B cell (primary cell): ENCODE measurements around the gene DMXL2. TPM values are rescaled to one million over a fixed set of nuclear protein-coding genes. Genes with fewer than 3 reads are reported as not detected.

Source experiments
- ATAC-seq: fragments of 200-7000 bp; cut with Tn5 transposase; one replicate; pipeline ENCODE4 v1.10.0; 2021; ENCODE audit warnings: low read depth, mild to moderate bottlenecking, moderate number of reproducible peaks, moderate library complexity
- CTCF ChIA-PET: fragments of 350-600 bp; sonication (Branson Sonifier 250); formaldehyde crosslinking; loops from one replicate; lab custom pipeline; 2021; ENCODE audit warnings: antibody characterized with exemption, inconsistent platforms; lab: Charles Lee
- POLR2A ChIA-PET: fragments of 350-600 bp; sonication (Branson Sonifier 250); formaldehyde crosslinking; loops from one replicate; lab custom pipeline; 2021; ENCODE audit warnings: antibody characterized with exemption; lab: Charles Lee
- DNase-seq: peaks from one replicate; pipeline ENCODE4 v3.0.0; 2013
- H2AFZ ChIP-seq: 2 replicates; pipeline ENCODE4 v1.6.1; 2012; ENCODE audit warnings: mild to moderate bottlenecking, low read depth, low read length; ENCODE audit not compliant: insufficient read depth, poor library complexity, severe bottlenecking
- H3K27ac ChIP-seq, 2 donors: 1 replicate in 1 of 2; 2 replicates in 1 of 2; pipeline ENCODE4 v1.5.1; 2012 to 2013; ENCODE audit warnings: low read length in 2 of 2, mild to moderate bottlenecking in 2 of 2, moderate library complexity in 1 of 2
- H3K27me3 ChIP-seq, 4 experiments: fragments of 200-600 bp in 1 of 4; sonication (generic) in 1 of 4; replicated peaks in 1 of 4; 1 replicate in 2 of 4; 2 replicates in 2 of 4; pipeline versions ENCODE4 v1.6.1 to v1.7.0; 2013 to 2016; ENCODE audit warnings: low read length in 3 of 4, mild to moderate bottlenecking in 2 of 4, mixed read lengths in 1 of 4, moderate library complexity in 1 of 4; ENCODE audit not compliant: insufficient read depth in 4 of 4, control insufficient read depth in 3 of 4; ENCODE audit errors: control extremely low read depth in 1 of 4
- H3K36me3 ChIP-seq, 2 experiments: replicated peaks in 1 of 2; 1 replicate in 1 of 2; 2 replicates in 1 of 2; pipeline versions ENCODE4 v1.6.1 to v1.7.1; 2013; ENCODE audit warnings: low read length in 1 of 2; ENCODE audit not compliant: insufficient read depth in 2 of 2, control insufficient read depth in 1 of 2; ENCODE audit errors: control extremely low read depth in 1 of 2, extremely low read depth in 1 of 2
- H3K4me1 ChIP-seq, 2 donors: fragments of 200-600 bp in 1 of 2; sonication (generic) in 1 of 2; 1 replicate in 1 of 2; 2 replicates in 1 of 2; pipeline versions ENCODE4 v1.5.1 to v1.6.1; 2013 to 2017; ENCODE audit warnings: low read length in 2 of 2; ENCODE audit not compliant: control insufficient read depth in 2 of 2, insufficient read depth in 2 of 2
- H3K4me2 ChIP-seq: replicated peaks from 2 replicates; pipeline ENCODE3; 2012; ENCODE audit warnings: mild to moderate bottlenecking, low read depth, low read length; ENCODE audit not compliant: poor library complexity, severe bottlenecking
- H3K4me3 ChIP-seq, 5 experiments: fragments of 200-600 bp in 1 of 5; sonication (generic) in 1 of 5; 1 replicate in 3 of 5; 2 replicates in 2 of 5; pipeline versions ENCODE4 v1.5.1 to v1.7.0; 2011 to 2016; ENCODE audit warnings: low read length in 4 of 5, mild to moderate bottlenecking in 4 of 5, low read depth in 2 of 5, control low read depth in 1 of 5, moderate library complexity in 1 of 5; ENCODE audit not compliant: insufficient read depth in 1 of 5; ENCODE audit errors: control extremely low read depth in 1 of 5, extremely low read depth in 1 of 5
- H3K79me2 ChIP-seq: fragments of 200-600 bp; sonication (generic); one replicate; pipeline ENCODE4 v1.6.0; 2016; ENCODE audit warnings: low read length; ENCODE audit not compliant: control insufficient read depth, insufficient read depth
- H3K9ac ChIP-seq: fragments of 200-600 bp; sonication (generic); 2 replicates; pipeline ENCODE4 v1.6.1; 2017; ENCODE audit warnings: mild to moderate bottlenecking, low read length, moderate library complexity
- H3K9me3 ChIP-seq, 3 donors: one replicate each; pipeline versions ENCODE4 v1.6.1 to v1.7.1; 2013; ENCODE audit warnings: low read length in 2 of 3; ENCODE audit not compliant: control insufficient read depth in 2 of 3, insufficient read depth in 1 of 3; ENCODE audit errors: control extremely low read depth in 1 of 3
- H4K20me1 ChIP-seq: 2 replicates; pipeline ENCODE4 v1.6.0; 2012; ENCODE audit warnings: mild to moderate bottlenecking, low read length; ENCODE audit not compliant: insufficient read depth, control insufficient read depth, poor library complexity, severe bottlenecking
- H3K27ac Mint-ChIP-seq: one replicate; pipeline ENCODE4 v1.8.0; 2021; ENCODE audit warnings: mixed read lengths
- H3K27me3 Mint-ChIP-seq: one replicate; pipeline ENCODE4 v1.8.0; 2021; ENCODE audit warnings: mixed read lengths
- H3K4me1 Mint-ChIP-seq: one replicate; pipeline ENCODE4 v1.8.0; 2021; ENCODE audit warnings: mixed read lengths
- H3K4me3 Mint-ChIP-seq: one replicate; pipeline ENCODE4 v1.8.0; 2021; ENCODE audit warnings: mixed read lengths
- H3K9me3 Mint-ChIP-seq: one replicate; pipeline ENCODE4 v1.8.0; 2022; ENCODE audit warnings: mixed read lengths; ENCODE audit not compliant: insufficient read depth
- EZH2 ChIP-seq: IDR thresholded peaks from 2 replicates; pipeline ENCODE4 v1.6.1; 2012; ENCODE audit warnings: borderline replicate concordance, low read depth, mild to moderate bottlenecking, moderate library complexity, low read length; ENCODE audit not compliant: insufficient read depth, poor library complexity, severe bottlenecking
- WGBS: methylation state at CpG from one replicate; pipeline ENCODE4 v1.1.5; 2013; ENCODE audit warnings: missing lambda C conversion rate; ENCODE audit not compliant: insufficient coverage; 5-methylcytosine and 5-hydroxymethylcytosine counted together
- intact Hi-C: fragments of 100-400 bp; cut with micrococcal nuclease; formaldehyde crosslinking; loops from one replicate; pipeline ENCODE4 v1.10.0; 2022
- polyA plus RNA-seq: library from polyadenylated mRNA; depleted of rRNA; stranded (reverse); fragments of >200 nt; gene quantifications from 2 replicates; pipeline ENCODE4 v1.2.3, GENCODE V29; 2012
- total RNA-seq, 2 donors: library from RNA; stranded (reverse); fragments of 120-200 nt in 1 of 2; gene quantifications; 1 replicate in 1 of 2; 2 replicates in 1 of 2; pipeline versions ENCODE4 v1.2.3 to v1.2.4, GENCODE V29; 2013 to 2022
- TF ChIP-seq, protein P1 (sequence below): fragments of 200-600 bp; IDR thresholded peaks from one replicate; pipeline ENCODE4 v1.8.0; 2022; ENCODE audit warnings: antibody characterized with exemption, mild to moderate bottlenecking

Gene DMXL2
- total and polyA plus RNA-seq, 2 donors (not counting 1 experiment from before 2014, with no cell fraction given): 1.4 to 5.6 TPM

DNA sequence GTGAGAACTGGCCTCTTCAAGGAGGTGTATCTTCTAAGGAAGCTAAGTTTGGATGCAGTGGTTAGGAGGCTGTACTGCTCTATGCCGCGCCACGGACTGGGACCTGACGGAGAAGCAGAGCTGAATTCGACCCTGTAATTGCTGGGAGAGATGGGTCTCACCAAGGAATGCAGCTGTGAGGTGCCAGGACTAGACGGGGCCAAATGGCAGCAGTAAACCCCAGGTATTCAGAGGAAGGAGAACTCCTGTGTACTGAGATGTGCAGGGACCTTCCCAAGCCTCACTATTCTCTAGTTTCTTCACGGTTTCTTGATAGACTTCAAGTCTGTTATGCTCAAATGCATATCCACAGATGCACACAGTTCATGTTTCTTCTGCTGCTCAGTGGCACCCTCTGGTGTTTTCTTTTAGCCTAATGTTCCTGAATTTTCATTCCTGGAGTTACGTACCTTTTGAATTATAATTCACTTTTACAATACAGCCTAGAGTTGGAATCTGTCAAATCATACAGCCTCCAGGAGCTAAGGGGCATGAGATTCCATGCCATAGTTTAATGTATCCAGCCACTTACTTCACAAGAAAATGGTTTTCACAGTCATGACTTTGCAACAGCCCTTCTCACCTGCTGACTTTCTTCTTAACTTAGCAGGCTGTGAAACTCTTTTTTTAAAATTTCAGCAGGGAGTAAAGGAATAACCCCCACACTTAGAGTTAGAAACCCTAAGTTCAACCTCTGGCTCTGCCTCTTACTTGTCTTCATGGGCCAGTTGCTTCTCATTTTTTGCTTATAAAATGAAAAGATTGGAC lies 219.3 kb downstream of the DMXL2 start:
- Mint-ChIP-seq H3K9me3 (no peaks in the 10 kb centered on the region), H3K4me1 (no peaks in the 10 kb centered on the region), H3K4me3 (no peak overlapping the region), H3K27me3 (peaks cover 35% of the 10 kb centered on the region), H3K27ac (no peak overlapping the region)
- ChIA-PET POLR2A (no interaction called here), CTCF (interaction anchor here (0.7 to 1.4 kb wide), 3 partner anchors 9 to 240 kb away, joined by 3 to 4 read pairs (median 3); no protein-coding TSS in a partner anchor)
- H3K79me2 ChIP-seq: no peaks in the 10 kb centered on the region
- no peaks in the 10 kb centered on the region for H4K20me1 ChIP-seq
- no peak for ATAC-seq
- H3K9me3 ChIP-seq: no peaks in the 10 kb centered on the region
- TF ChIP-seq, protein P1, sequence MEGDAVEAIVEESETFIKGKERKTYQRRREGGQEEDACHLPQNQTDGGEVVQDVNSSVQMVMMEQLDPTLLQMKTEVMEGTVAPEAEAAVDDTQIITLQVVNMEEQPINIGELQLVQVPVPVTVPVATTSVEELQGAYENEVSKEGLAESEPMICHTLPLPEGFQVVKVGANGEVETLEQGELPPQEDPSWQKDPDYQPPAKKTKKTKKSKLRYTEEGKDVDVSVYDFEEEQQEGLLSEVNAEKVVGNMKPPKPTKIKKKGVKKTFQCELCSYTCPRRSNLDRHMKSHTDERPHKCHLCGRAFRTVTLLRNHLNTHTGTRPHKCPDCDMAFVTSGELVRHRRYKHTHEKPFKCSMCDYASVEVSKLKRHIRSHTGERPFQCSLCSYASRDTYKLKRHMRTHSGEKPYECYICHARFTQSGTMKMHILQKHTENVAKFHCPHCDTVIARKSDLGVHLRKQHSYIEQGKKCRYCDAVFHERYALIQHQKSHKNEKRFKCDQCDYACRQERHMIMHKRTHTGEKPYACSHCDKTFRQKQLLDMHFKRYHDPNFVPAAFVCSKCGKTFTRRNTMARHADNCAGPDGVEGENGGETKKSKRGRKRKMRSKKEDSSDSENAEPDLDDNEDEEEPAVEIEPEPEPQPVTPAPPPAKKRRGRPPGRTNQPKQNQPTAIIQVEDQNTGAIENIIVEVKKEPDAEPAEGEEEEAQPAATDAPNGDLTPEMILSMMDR: peak; percentile 36
- no peak for TF ChIP-seq EZH2
- no peak overlapping the region for H3K27ac ChIP-seq
- H3K9ac ChIP-seq: no peak overlapping the region
- 75% methylated on average over 8 of the region's 8 CpGs for WGBS
- H3K4me2 ChIP-seq: no peak overlapping the region
- no peak overlapping the region for H2AFZ ChIP-seq
- H3K36me3 ChIP-seq: no peaks in the 10 kb centered on the region
- DNase-seq: peak; percentile 18
- no peak overlapping the region for H3K4me3 ChIP-seq
- peaks cover 0 to 12% (median 0%) of the 10 kb centered on the region in 4 experiments for H3K27me3 ChIP-seq
- no peaks in the 10 kb centered on the region for H3K4me1 ChIP-seq
- intact Hi-C loops: no loop called here

DNA sequence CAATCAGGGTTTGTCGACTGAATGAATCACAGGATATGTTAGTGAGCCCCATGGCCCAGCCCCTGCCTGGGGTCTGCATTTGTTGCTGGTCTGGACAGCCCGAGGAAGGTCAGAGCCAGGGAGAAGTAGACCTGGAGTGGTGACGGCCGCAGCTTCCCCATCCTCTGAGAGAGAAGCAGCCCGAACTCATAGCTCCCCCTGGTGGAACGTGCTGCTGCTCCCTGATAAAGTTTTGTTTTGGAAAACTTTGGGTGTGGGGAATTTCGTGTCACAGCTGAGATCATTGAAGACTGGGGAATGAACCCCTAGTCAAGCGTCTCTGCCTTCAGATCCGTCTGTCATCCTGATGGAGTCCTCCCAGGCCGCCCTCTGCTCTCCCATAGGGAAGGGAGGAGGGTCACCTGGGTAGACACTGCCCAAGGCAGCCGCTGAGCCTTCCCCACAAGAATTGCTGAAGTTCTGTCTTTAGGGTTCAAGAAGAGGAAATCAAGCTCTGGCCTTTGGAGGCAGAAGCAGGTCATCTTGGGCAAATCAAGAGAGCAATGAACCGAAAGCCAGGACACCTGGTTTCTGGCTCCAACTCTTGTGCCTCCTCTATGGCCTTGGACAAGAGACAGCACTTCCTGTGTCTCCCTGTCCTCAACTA lies 220.6 kb downstream of the DMXL2 start:
- peaks cover 0 to 12% (median 0%) of the 10 kb centered on the region in 4 experiments for H3K27me3 ChIP-seq
- H4K20me1 ChIP-seq: no peaks in the 10 kb centered on the region
- no peak overlapping the region for H3K4me3 ChIP-seq
- no peaks in the 10 kb centered on the region for H3K36me3 ChIP-seq
- H3K9me3 Mint-ChIP-seq: no peaks in the 10 kb centered on the region
- intact Hi-C loops: no loop called here
- no peak for TF ChIP-seq EZH2
- TF ChIP-seq, protein P1: peak; percentile 7
- H3K4me1 ChIP-seq: no peaks in the 10 kb centered on the region
- ChIA-PET CTCF (interaction anchor here (0.6 to 2.5 kb wide), 3 partner anchors 11 to 239 kb away, joined by 3 to 10 read pairs (median 4); no protein-coding TSS in a partner anchor), POLR2A (no interaction called here)
- H2AFZ ChIP-seq: no peak overlapping the region
- 23% methylated on average over 10 of the region's 12 CpGs for WGBS
- H3K4me2 ChIP-seq: no peak overlapping the region
- DNase-seq: peak; percentile 22
- peaks cover 29% of the 10 kb centered on the region for H3K27me3 Mint-ChIP-seq
- no peaks in the 10 kb centered on the region for H3K79me2 ChIP-seq
- no peak overlapping the region for H3K27ac ChIP-seq
- H3K4me3 Mint-ChIP-seq: no peak overlapping the region
- no peak for ATAC-seq
- H3K9me3 ChIP-seq: no peaks in the 10 kb centered on the region
- H3K9ac ChIP-seq: no peak overlapping the region
- H3K4me1 Mint-ChIP-seq: no peaks in the 10 kb centered on the region
- H3K27ac Mint-ChIP-seq: no peak overlapping the region
